OCI-LY7 (cell line): ENCODE measurements around the gene CTBS. TPM values are rescaled to one million over a fixed set of nuclear protein-coding genes. Genes with fewer than 3 reads are reported as not detected.
"Not testable (repeated sequence)": the region's sequence is repeated elsewhere in the genome, so short reads cannot be mapped to it uniquely, and the experiment has no call there.

Source experiments
- BruUV-seq: library from RNA; stranded (reverse); fragments of 400-500 nt; replicated peaks from 2 replicates; lab custom pipeline; 2021; lab: Mats Ljungman, UMichigan
- CTCF ChIA-PET: fragments of 300-600 bp; sonication (Branson Sonifier 250); formaldehyde crosslinking; loops from one replicate; lab custom pipeline; 2022; ENCODE audit warnings: antibody characterized with exemption; ENCODE audit not compliant: unreplicated experiment; lab: Charles Lee
- POLR2A ChIA-PET: fragments of 300-600 bp; sonication (Branson Sonifier 250); formaldehyde crosslinking; loops from one replicate; lab custom pipeline; 2022; ENCODE audit warnings: antibody characterized with exemption; lab: Charles Lee
- DNase-seq: peaks from one replicate; pipeline ENCODE4 v3.0.0-alpha.2; 2015; ENCODE audit warnings: low spot score
- H2AFZ ChIP-seq: fragments of 200-600 bp; sonication (generic), shearing (Covaris generic); 2 replicates; pipeline ENCODE4 v1.6.1; 2014; ENCODE audit warnings: mild to moderate bottlenecking, antibody characterized with exemption, low read length, moderate library complexity
- H3K27ac ChIP-seq: fragments of 200-600 bp; sonication (generic); 2 replicates; pipeline ENCODE4 v1.5.1; 2014; ENCODE audit warnings: mixed run types, low read depth, mild to moderate bottlenecking, moderate library complexity, low read length, inconsistent platforms; ENCODE audit not compliant: poor library complexity, severe bottlenecking
- H3K36me3 ChIP-seq: fragments of 200-600 bp; sonication (generic); 2 replicates; pipeline ENCODE4 v1.6.1; 2014; ENCODE audit warnings: mild to moderate bottlenecking, antibody characterized with exemption, low read length, moderate library complexity, mixed read lengths; ENCODE audit not compliant: insufficient read depth
- H3K4me1 ChIP-seq: fragments of 200-600 bp; sonication (generic); 2 replicates; pipeline ENCODE4 v1.5.1; 2014; ENCODE audit warnings: mild to moderate bottlenecking, low read length; ENCODE audit not compliant: insufficient read depth, poor library complexity, severe bottlenecking
- H3K4me2 ChIP-seq: fragments of 200-600 bp; sonication (generic); 2 replicates; pipeline ENCODE4 v1.6.1; 2014; ENCODE audit warnings: mild to moderate bottlenecking, low read length
- H3K4me3 ChIP-seq: fragments of 200-600 bp; sonication (generic); 2 replicates; pipeline ENCODE4 v1.5.1; 2014; ENCODE audit warnings: mild to moderate bottlenecking, low read depth, low read length; ENCODE audit not compliant: poor library complexity, severe bottlenecking
- H3K79me2 ChIP-seq: fragments of 200-600 bp; sonication (generic); 2 replicates; pipeline ENCODE4 v1.6.1; 2016; ENCODE audit warnings: low read depth, mild to moderate bottlenecking, low read length, moderate library complexity, mixed read lengths; ENCODE audit not compliant: insufficient read depth
- H3K9me2 ChIP-seq: fragments of 200-600 bp; sonication (generic); 2 replicates; pipeline ENCODE4 v1.6.1; 2016; ENCODE audit warnings: mild to moderate bottlenecking, low read length, mixed read lengths; ENCODE audit not compliant: insufficient read depth
- H3K9me3 ChIP-seq: fragments of 200-600 bp; sonication (generic); 2 replicates; pipeline ENCODE4 v1.6.1; 2014; ENCODE audit warnings: mild to moderate bottlenecking, mixed run types, low read length, mixed read lengths
- H4K20me1 ChIP-seq: fragments of 200-600 bp; sonication (generic); 2 replicates; pipeline ENCODE4 v1.6.1; 2014; ENCODE audit warnings: mild to moderate bottlenecking, antibody characterized with exemption, low read length, moderate library complexity, mixed read lengths; ENCODE audit not compliant: insufficient read depth
- CTCF ChIP-seq: fragments of 200-600 bp; sonication (generic); conservative IDR thresholded peaks from 2 replicates; pipeline ENCODE4 v1.5.1; 2014; ENCODE audit warnings: mild to moderate bottlenecking, antibody characterized with exemption, low read length, moderate library complexity, mixed read lengths
- EZH2phosphoT487 ChIP-seq: fragments of 200-600 bp; sonication (generic); IDR thresholded peaks from 2 replicates; pipeline ENCODE4 v1.6.1; 2018; ENCODE audit warnings: low read depth, borderline replicate concordance, mild to moderate bottlenecking, mixed run types, antibody characterized with exemption, low read length, moderate library complexity, mixed read lengths
- intact Hi-C: fragments of 100-400 bp; cut with micrococcal nuclease; formaldehyde crosslinking; loops from one replicate; pipeline ENCODE4 v1.10.0; 2022; ENCODE audit not compliant: unreplicated experiment
- total RNA-seq, 2 experiments: library from RNA; depleted of rRNA in 1 of 2; stranded (reverse); fragments of >200 nt in 1 of 2; shearing (Covaris generic) in 1 of 2; gene quantifications; 2 replicates each; pipeline ENCODE4 v1.2.3, GENCODE V29; 2014 to 2022

Gene CTBS
- total RNA-seq, 2 experiments from 2014 or later = 4.5 to 9.3 TPM

DNA sequence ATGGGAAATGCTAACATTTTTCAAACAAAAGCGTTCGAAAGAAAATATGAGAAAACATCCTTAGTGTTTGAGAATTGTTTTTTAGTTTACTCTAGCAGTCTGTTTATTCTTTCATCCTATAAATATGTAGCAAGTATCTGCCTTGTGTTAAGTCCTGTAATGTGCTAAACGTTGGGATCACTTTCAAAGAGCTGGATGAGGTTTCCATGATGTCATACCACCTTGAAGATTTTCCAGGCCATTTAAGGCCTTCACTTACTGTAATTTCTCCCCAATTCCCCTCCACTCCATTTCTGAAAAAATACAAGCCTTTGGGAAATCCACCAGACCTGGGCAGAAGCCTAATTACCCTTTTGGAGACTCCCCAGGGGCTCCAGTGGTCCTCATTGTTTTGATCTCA is 24.2 kb upstream of the CTBS start:
- no peaks in the 10 kb centered on the region for H3K36me3 ChIP-seq
- H3K9me2 ChIP-seq = no peaks in the 10 kb centered on the region
- ChIA-PET POLR2A (no interaction called here), CTCF (no interaction called here)
- no peak for TF ChIP-seq CTCF
- H3K27ac ChIP-seq = no peak overlapping the region
- H3K79me2 ChIP-seq = no peaks in the 10 kb centered on the region
- H2AFZ ChIP-seq = no peak overlapping the region
- H3K4me3 ChIP-seq = no peak overlapping the region
- no peak overlapping the region for H3K4me2 ChIP-seq
- peaks cover 8% of the 10 kb centered on the region for H3K4me1 ChIP-seq
- intact Hi-C loops = loop anchor here (2.0 kb wide), 1 partner anchor 20 kb away; no protein-coding TSS in a partner anchor
- H4K20me1 ChIP-seq = no peaks in the 10 kb centered on the region
- DNase-seq = no peak
- BruUV-seq = no TSS peak
- H3K9me3 ChIP-seq = no peaks in the 10 kb centered on the region

- DNase-seq = no peak
- POLR2A ChIA-PET = interaction anchor here (0.8 to 0.9 kb wide), 2 partner anchors 13 to 699 kb away, joined by 3 read pairs; no protein-coding TSS in a partner anchor
- TF ChIP-seq CTCF = no peak
- TF ChIP-seq EZH2phosphoT487 = no peak
- H3K27ac ChIP-seq = no peak overlapping the region
- no peaks in the 10 kb centered on the region for H3K36me3 ChIP-seq
- no peaks in the 10 kb centered on the region for H4K20me1 ChIP-seq
- H3K9me2 ChIP-seq = no peaks in the 10 kb centered on the region
- intact Hi-C loops = no loop called here
- H3K79me2 ChIP-seq = no peaks in the 10 kb centered on the region
- CTCF ChIA-PET = no interaction called here
- no peak overlapping the region for H3K4me2 ChIP-seq
- no peak overlapping the region for H3K4me3 ChIP-seq
- H3K4me1 ChIP-seq = peaks cover 8% of the 10 kb centered on the region
- H2AFZ ChIP-seq = no peak overlapping the region
- H3K9me3 ChIP-seq = no peaks in the 10 kb centered on the region
- BruUV-seq = no TSS peak
These were observed 22.8 kb upstream of the CTBS start for GRCh38 chr1:84597011-84597410.

- not testable (repeated sequence) for H3K79me2 ChIP-seq, BruUV-seq
These were observed 20.7 kb upstream of the CTBS start for GRCh38 chr1:84594959-84595358.

More at GRCh38 chr1:84594959-84595358, 20.7 kb upstream of the CTBS start:
- H3K36me3 ChIP-seq, H3K4me2 ChIP-seq, DNase-seq, H4K20me1 ChIP-seq, H2AFZ ChIP-seq, H3K9me2 ChIP-seq, H3K27ac ChIP-seq, intact Hi-C loops, POLR2A ChIA-PET, H3K9me3 ChIP-seq, H3K4me3 ChIP-seq, H3K4me1 ChIP-seq: not testable (repeated sequence)
- CTCF ChIA-PET = interaction anchor here (0.6 kb wide), 1 partner anchor 21 kb away, joined by 5 read pairs; the partner anchor contains the start of gene CTBS
